Liver (tissue), 3 donors: Measurements from ENCODE around the gene CMTM8.

Experiments
- EGR1 ChIP-seq, 2 donors: IDR thresholded peaks; 2 replicates each; pipeline ENCODE4 v1.6.1; 2016 to 2018; ENCODE audit warnings: antibody characterized with exemption in 2 of 2, low read depth in 2 of 2
- FOXA1 ChIP-seq: IDR thresholded peaks from 2 replicates; pipeline ENCODE4 v1.6.1; 2016; ENCODE audit warnings: antibody characterized with exemption
- HNF4A ChIP-seq, 2 donors: conservative IDR thresholded peaks; 2 replicates each; pipeline ENCODE4 v1.6.1; 2016; ENCODE audit warnings: antibody characterized with exemption in 2 of 2, mild to moderate bottlenecking in 2 of 2
- HNF4G ChIP-seq: IDR thresholded peaks from 2 replicates; pipeline ENCODE4 v1.6.1; 2016; ENCODE audit warnings: antibody characterized with exemption
- JUND ChIP-seq, 2 donors: IDR thresholded peaks; 2 replicates each; pipeline ENCODE4 v1.6.1; 2016; ENCODE audit warnings: antibody characterized with exemption in 2 of 2
- RAD21 ChIP-seq, 2 donors: IDR thresholded peaks; 2 replicates each; pipeline ENCODE4 v1.6.1; 2016; ENCODE audit warnings: antibody characterized with exemption in 2 of 2, mild to moderate bottlenecking in 2 of 2
- SP1 ChIP-seq: IDR thresholded peaks from 2 replicates; pipeline ENCODE4 v1.6.1; 2018; ENCODE audit warnings: antibody characterized with exemption, mild to moderate bottlenecking
- TAF1 ChIP-seq: conservative IDR thresholded peaks from 2 replicates; pipeline ENCODE4 v1.6.1; 2016; ENCODE audit warnings: antibody characterized with exemption, mild to moderate bottlenecking
- YY1 ChIP-seq: IDR thresholded peaks from 2 replicates; pipeline ENCODE4 v1.6.1; 2016; ENCODE audit warnings: antibody characterized with exemption, mild to moderate bottlenecking
- TF ChIP-seq, protein P1 (sequence below): fragments of 150-350 bp; IDR thresholded peaks from 2 replicates; pipeline ENCODE4 v1.5.1; 2017; ENCODE audit warnings: improper control_type of control experiment, low read depth, low read length; ENCODE audit not compliant: missing input control
- TF ChIP-seq, protein P2 (sequence below): IDR thresholded peaks from 2 replicates; pipeline ENCODE4 v1.6.1; 2016; ENCODE audit warnings: antibody characterized with exemption
- TF ChIP-seq, protein P3 (sequence below): IDR thresholded peaks from 2 replicates; pipeline ENCODE4 v1.6.1; 2016; ENCODE audit warnings: antibody characterized with exemption, mild to moderate bottlenecking
- TF ChIP-seq, protein P4 (sequence below): IDR thresholded peaks from 2 replicates; pipeline ENCODE4 v1.6.1; 2016; ENCODE audit warnings: antibody characterized with exemption
- TF ChIP-seq, protein P5 (sequence below): IDR thresholded peaks from 2 replicates; pipeline ENCODE4 v1.6.1; 2016; ENCODE audit warnings: antibody characterized with exemption
- donor health status: healthy.
- donor health status: healthy.

DNA sequence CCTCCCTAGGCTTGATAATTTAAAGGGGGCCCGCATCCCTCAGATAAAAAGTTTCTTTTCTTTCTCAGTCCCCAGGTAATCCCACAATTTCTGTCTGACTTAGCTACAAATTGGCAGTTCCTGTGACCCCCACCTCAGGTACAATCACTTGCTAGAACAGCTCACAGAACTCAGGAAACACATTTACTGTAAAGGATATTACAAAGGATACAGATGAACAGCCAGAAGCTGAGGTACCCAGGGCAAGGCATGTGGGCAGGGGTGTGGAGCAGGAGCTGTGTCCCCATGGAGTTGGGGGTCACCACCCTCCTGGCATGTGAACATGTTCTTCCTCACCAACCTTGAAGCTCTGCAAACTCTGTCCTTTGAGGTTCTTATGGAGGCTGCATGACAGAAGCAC, 73.8 kb downstream of the CMTM8 start:
- TF ChIP-seq, protein P1, sequence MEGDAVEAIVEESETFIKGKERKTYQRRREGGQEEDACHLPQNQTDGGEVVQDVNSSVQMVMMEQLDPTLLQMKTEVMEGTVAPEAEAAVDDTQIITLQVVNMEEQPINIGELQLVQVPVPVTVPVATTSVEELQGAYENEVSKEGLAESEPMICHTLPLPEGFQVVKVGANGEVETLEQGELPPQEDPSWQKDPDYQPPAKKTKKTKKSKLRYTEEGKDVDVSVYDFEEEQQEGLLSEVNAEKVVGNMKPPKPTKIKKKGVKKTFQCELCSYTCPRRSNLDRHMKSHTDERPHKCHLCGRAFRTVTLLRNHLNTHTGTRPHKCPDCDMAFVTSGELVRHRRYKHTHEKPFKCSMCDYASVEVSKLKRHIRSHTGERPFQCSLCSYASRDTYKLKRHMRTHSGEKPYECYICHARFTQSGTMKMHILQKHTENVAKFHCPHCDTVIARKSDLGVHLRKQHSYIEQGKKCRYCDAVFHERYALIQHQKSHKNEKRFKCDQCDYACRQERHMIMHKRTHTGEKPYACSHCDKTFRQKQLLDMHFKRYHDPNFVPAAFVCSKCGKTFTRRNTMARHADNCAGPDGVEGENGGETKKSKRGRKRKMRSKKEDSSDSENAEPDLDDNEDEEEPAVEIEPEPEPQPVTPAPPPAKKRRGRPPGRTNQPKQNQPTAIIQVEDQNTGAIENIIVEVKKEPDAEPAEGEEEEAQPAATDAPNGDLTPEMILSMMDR: no peak
- TF ChIP-seq, protein P2, sequence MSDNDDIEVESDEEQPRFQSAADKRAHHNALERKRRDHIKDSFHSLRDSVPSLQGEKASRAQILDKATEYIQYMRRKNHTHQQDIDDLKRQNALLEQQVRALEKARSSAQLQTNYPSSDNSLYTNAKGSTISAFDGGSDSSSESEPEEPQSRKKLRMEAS: no peak
- no peak for TF ChIP-seq RAD21 (IDR thresholded peaks at IDR 0.05)
- no peak for TF ChIP-seq TAF1
- TF ChIP-seq, protein P3, sequence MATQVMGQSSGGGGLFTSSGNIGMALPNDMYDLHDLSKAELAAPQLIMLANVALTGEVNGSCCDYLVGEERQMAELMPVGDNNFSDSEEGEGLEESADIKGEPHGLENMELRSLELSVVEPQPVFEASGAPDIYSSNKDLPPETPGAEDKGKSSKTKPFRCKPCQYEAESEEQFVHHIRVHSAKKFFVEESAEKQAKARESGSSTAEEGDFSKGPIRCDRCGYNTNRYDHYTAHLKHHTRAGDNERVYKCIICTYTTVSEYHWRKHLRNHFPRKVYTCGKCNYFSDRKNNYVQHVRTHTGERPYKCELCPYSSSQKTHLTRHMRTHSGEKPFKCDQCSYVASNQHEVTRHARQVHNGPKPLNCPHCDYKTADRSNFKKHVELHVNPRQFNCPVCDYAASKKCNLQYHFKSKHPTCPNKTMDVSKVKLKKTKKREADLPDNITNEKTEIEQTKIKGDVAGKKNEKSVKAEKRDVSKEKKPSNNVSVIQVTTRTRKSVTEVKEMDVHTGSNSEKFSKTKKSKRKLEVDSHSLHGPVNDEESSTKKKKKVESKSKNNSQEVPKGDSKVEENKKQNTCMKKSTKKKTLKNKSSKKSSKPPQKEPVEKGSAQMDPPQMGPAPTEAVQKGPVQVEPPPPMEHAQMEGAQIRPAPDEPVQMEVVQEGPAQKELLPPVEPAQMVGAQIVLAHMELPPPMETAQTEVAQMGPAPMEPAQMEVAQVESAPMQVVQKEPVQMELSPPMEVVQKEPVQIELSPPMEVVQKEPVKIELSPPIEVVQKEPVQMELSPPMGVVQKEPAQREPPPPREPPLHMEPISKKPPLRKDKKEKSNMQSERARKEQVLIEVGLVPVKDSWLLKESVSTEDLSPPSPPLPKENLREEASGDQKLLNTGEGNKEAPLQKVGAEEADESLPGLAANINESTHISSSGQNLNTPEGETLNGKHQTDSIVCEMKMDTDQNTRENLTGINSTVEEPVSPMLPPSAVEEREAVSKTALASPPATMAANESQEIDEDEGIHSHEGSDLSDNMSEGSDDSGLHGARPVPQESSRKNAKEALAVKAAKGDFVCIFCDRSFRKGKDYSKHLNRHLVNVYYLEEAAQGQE: no peak
- TF ChIP-seq, protein P4, sequence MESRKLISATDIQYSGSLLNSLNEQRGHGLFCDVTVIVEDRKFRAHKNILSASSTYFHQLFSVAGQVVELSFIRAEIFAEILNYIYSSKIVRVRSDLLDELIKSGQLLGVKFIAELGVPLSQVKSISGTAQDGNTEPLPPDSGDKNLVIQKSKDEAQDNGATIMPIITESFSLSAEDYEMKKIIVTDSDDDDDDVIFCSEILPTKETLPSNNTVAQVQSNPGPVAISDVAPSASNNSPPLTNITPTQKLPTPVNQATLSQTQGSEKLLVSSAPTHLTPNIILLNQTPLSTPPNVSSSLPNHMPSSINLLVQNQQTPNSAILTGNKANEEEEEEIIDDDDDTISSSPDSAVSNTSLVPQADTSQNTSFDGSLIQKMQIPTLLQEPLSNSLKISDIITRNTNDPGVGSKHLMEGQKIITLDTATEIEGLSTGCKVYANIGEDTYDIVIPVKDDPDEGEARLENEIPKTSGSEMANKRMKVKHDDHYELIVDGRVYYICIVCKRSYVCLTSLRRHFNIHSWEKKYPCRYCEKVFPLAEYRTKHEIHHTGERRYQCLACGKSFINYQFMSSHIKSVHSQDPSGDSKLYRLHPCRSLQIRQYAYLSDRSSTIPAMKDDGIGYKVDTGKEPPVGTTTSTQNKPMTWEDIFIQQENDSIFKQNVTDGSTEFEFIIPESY: no peak
- no peak for TF ChIP-seq YY1
- no peak for TF ChIP-seq FOXA1
- TF ChIP-seq, protein P5, sequence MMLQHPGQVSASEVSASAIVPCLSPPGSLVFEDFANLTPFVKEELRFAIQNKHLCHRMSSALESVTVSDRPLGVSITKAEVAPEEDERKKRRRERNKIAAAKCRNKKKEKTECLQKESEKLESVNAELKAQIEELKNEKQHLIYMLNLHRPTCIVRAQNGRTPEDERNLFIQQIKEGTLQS: no peak
- TF ChIP-seq HNF4A (conservative IDR thresholded peaks at IDR 0.05): no peak
- no peak for TF ChIP-seq HNF4G
- TF ChIP-seq SP1: no peak
- no peak for TF ChIP-seq JUND (IDR thresholded peaks at IDR 0.05)
- no peak for TF ChIP-seq EGR1 (IDR thresholded peaks at IDR 0.05; ENCODE audit: low read depth in 2 of 2)
